HUDEP-2 (cell line): ENCODE data around the gene ZCCHC3.

Experiments used
- DNase-seq, 76 experiments: peaks; one replicate each; lab custom pipeline; 2025; ENCODE audit not compliant: unreplicated experiment in 76 of 76; lab: John Stamatoyannopoulos, UW

The ZCCHC3 gene

GRCh38 chr20:310645-311044 lies 13.3 kb downstream of the ZCCHC3 start:
- DNase-seq, result no peak

- DNase-seq, result no peak
These were observed 14.2 kb downstream of the ZCCHC3 start for GRCh38 chr20:311609-312008.

GRCh38 chr20:312067-312466 lies 14.7 kb downstream of the ZCCHC3 start:
- no peak for DNase-seq

- DNase-seq, result no peak
These were observed 15.5 kb downstream of the ZCCHC3 start for GRCh38 chr20:312866-313265.

- no peak for DNase-seq
These were observed 16.0 kb downstream of the ZCCHC3 start for GRCh38 chr20:313402-313801.

- no peak for DNase-seq
These were observed 16.6 kb downstream of the ZCCHC3 start for GRCh38 chr20:313948-314347.

GRCh38 chr20:316316-317068 lies 19.1 kb downstream of the ZCCHC3 start:
- no peak for DNase-seq

GRCh38 chr20:324177-325044 lies 27.0 kb downstream of the ZCCHC3 start:
- peak in 75 of 76 experiments; percentile 18 to 97 (median 89) for DNase-seq

GRCh38 chr20:325045-325888 lies 27.9 kb downstream of the ZCCHC3 start, which contains the start of gene SOX12:
Gene SOX12, plus strand, starts transcription at chr20:325552. Its CDS starts 373 bp downstream, at chr20:325925.
- peak; percentile 45 to 98 (median 93) for DNase-seq

GRCh38 chr20:325889-326644 lies 28.7 kb downstream of the ZCCHC3 start:
- peak in 42 of 76 experiments; percentile 2 to 72 (median 32) for DNase-seq

- DNase-seq, result peak in 9 of 76 experiments; percentile 14 to 54 (median 42)
These were observed 29.3 kb downstream of the ZCCHC3 start for GRCh38 chr20:326645-327185.

GRCh38 chr20:327186-328026 lies 30.0 kb downstream of the ZCCHC3 start:
- peak in 69 of 76 experiments; percentile 23 to 83 (median 63) for DNase-seq

- DNase-seq, result peak in 1 of 76 experiments; percentile 9
These were observed 30.9 kb downstream of the ZCCHC3 start for GRCh38 chr20:328027-328974.

GRCh38 chr20:328975-329695 lies 31.8 kb downstream of the ZCCHC3 start:
- no peak for DNase-seq

- no peak for DNase-seq
These were observed 32.5 kb downstream of the ZCCHC3 start for GRCh38 chr20:329851-330232.

- DNase-seq, result peak in 55 of 76 experiments; percentile 6 to 67 (median 33)
These were observed 33.1 kb downstream of the ZCCHC3 start for GRCh38 chr20:330233-331149.
